Stimulated activated naive CD8-positive, alpha-beta T cell treated with anti-CD3 and anti-CD28 coated beads, Interleukin-15, Interleukin-2, amounts not matched to agents 100 ng/mL and 50 ng/mL, for 24 hours (primary cell): Measurements from ENCODE around the gene ARMC6.

ENCODE experiments used
- H3K27ac Mint-ChIP-seq: one replicate; pipeline ENCODE4 v1.8.0; 2021; ENCODE audit warnings: mild to moderate bottlenecking, mixed read lengths
- H3K27me3 Mint-ChIP-seq: one replicate; pipeline ENCODE4 v1.8.0; 2021; ENCODE audit warnings: mixed read lengths
- H3K36me3 Mint-ChIP-seq: one replicate; pipeline ENCODE4 v1.8.0; 2021; ENCODE audit warnings: low read depth, mixed read lengths
- H3K4me1 Mint-ChIP-seq: one replicate; pipeline ENCODE4 v1.8.0; 2021; ENCODE audit warnings: low read depth, mixed read lengths
- H3K4me3 Mint-ChIP-seq: one replicate; pipeline ENCODE4 v1.8.0; 2021; ENCODE audit warnings: mild to moderate bottlenecking, mixed read lengths
- H3K9me3 Mint-ChIP-seq: one replicate; pipeline ENCODE4 v1.8.0; 2021; ENCODE audit warnings: mixed read lengths

ARMC6 gene

GRCh38 chr19:19068659-19069654 lies 35.6 kb downstream of the ARMC6 start:
- Mint-ChIP-seq H3K4me3 (no peak overlapping the region), H3K4me1 (peaks cover 33% of the 10 kb centered on the region), H3K27ac (no peak overlapping the region), H3K9me3 (no peaks in the 10 kb centered on the region), H3K27me3 (no peaks in the 10 kb centered on the region), H3K36me3 (no peaks in the 10 kb centered on the region)

GRCh38 chr19:19071897-19072296 lies 38.5 kb downstream of the ARMC6 start:
- H3K27ac Mint-ChIP-seq, result no peak overlapping the region
- no peaks in the 10 kb centered on the region for H3K36me3 Mint-ChIP-seq
- peaks cover 18% of the 10 kb centered on the region for H3K4me1 Mint-ChIP-seq
- no peaks in the 10 kb centered on the region for H3K9me3 Mint-ChIP-seq
- no peaks in the 10 kb centered on the region for H3K27me3 Mint-ChIP-seq
- H3K4me3 Mint-ChIP-seq, result no peak overlapping the region

DNA sequence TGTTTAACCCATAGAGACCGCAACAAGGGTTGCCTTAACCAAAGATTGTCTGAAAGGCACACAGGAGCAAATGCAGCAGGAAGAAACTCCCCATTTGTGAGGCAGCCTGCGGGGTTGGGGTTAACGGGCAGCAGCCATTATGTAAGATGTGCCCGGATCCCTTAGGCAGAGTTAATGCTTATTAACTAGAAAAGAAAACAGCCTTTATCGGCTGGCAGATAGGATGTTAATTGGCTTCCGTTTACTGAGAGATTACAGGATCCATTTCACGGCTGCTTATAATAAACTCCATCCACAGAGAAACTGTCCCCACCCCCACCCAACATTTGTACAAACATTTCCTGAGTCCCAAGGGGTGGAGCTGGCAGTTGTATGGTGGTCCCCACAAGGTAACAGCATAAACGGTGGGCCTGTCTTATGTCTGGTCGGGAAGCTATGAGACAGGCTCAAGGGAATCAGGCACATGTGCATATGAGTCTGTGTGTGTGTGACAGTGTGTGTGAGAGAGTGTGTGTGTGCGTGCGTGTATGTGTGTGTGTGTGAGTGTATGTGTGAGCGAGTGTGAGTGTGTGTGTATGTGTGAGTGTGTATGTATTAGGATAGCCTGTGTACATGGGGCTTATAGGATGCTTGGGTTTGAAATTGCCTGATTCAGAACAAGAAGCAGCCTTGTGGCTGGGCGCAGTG lies 40.9 kb downstream of the ARMC6 start:
- Mint-ChIP-seq H3K4me1 (peaks cover 6% of the 10 kb centered on the region), H3K27me3 (no peaks in the 10 kb centered on the region), H3K36me3 (peaks cover 3% of the 10 kb centered on the region), H3K9me3 (no peaks in the 10 kb centered on the region), H3K4me3 (no peak overlapping the region), H3K27ac (no peak overlapping the region)

GRCh38 chr19:19075126-19075525 lies 41.7 kb downstream of the ARMC6 start:
- peaks cover 3% of the 10 kb centered on the region for H3K36me3 Mint-ChIP-seq
- no peaks in the 10 kb centered on the region for H3K27me3 Mint-ChIP-seq
- H3K27ac Mint-ChIP-seq, result no peak overlapping the region
- H3K4me3 Mint-ChIP-seq, result no peak overlapping the region
- H3K9me3 Mint-ChIP-seq, result no peaks in the 10 kb centered on the region
- peaks cover 3% of the 10 kb centered on the region for H3K4me1 Mint-ChIP-seq

DNA sequence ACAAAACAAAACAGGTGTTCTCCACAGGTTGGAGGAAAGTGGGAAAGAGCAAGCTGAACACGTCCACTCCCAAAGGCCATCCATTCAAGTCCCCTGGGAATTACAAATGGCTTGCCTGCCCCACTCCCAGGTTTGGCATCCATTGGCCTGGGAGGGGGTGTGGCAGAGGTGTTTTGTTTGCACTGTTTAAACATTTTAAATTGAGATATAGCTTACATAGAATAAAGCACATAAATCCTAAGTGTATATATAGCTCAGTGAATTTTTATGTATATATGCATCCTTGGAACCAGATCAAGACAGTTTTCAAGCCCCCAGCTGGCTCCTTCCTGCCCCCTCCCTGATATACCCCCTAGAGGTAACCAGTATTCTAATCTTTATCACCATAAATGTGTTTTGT lies 43.1 kb downstream of the ARMC6 start:
- Mint-ChIP-seq H3K4me3 (no peak overlapping the region), H3K4me1 (peaks cover 3% of the 10 kb centered on the region), H3K9me3 (no peaks in the 10 kb centered on the region)

DNA sequence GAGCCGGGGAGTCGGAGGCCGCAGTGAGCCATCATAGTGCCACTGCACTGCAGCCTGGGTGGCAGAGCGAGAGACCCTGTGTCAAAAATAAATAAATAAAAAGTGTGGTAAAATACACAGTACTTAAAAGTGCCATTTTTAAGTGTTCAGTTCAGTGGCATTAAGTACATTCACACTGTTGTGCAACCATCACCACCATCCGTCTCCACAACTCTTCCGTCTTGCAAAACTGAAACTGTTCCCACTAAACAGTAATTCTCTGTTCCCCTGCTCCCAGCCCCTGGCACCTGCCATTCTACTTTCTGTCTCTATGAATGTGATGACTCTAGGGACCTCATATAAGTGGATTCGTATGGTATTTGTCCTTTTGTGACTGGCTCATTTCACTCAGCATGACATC lies 43.7 kb downstream of the ARMC6 start:
- H3K4me1 Mint-ChIP-seq, result peaks cover 3% of the 10 kb centered on the region
- no peak overlapping the region for H3K27ac Mint-ChIP-seq
- peaks cover 3% of the 10 kb centered on the region for H3K36me3 Mint-ChIP-seq
- no peak overlapping the region for H3K4me3 Mint-ChIP-seq
- no peaks in the 10 kb centered on the region for H3K27me3 Mint-ChIP-seq
- no peaks in the 10 kb centered on the region for H3K9me3 Mint-ChIP-seq

More for the DNA sequence above, 43.1 kb downstream of the ARMC6 start:
- H3K27me3 Mint-ChIP-seq, result no peaks in the 10 kb centered on the region
- no peak overlapping the region for H3K27ac Mint-ChIP-seq
- peaks cover 3% of the 10 kb centered on the region for H3K36me3 Mint-ChIP-seq

DNA sequence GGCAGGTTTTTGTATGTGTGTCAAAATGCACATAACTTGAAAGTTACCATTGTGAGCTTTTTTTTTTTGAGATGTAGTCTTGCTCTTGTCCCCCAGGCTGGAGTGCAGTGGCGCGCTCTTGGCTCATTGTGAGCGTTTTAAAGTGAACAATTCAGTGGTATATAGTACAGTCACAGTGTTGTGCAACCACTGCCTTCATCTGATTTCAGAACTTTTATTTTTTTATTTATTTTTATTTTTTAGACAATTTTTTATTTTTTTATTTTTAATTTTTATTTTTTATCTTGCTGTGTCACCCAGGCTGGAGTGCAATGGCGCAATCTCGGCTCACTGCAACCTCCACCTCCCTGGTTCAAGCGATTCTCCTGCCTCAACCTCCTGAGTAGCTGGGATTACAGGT lies 45.4 kb downstream of the ARMC6 start:
- no peak overlapping the region for H3K27ac Mint-ChIP-seq
- peaks cover 3% of the 10 kb centered on the region for H3K4me1 Mint-ChIP-seq

DNA sequence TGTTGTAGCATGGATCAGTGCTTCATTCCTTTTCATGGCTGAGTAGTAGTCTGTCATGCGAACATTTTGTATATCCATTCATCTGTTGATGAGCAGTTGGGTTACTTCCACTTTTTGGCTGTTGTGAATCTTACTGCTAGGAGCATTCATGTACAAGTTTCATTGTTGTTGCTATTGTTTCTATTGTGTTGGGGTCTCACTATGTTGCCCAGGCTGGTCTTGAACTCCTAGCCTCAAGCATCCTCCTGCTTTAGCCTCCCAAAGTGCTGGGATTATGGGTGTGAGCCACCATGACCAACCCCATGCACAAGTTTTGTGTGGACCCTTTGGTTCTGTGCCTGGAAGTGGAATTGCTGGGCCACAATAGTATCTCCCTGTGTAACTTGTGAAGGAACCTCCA lies 46.2 kb downstream of the ARMC6 start:
- Mint-ChIP-seq H3K9me3 (no peaks in the 10 kb centered on the region), H3K4me1 (peaks cover 3% of the 10 kb centered on the region), H3K27ac (no peak overlapping the region), H3K4me3 (no peak overlapping the region), H3K27me3 (no peaks in the 10 kb centered on the region), H3K36me3 (peaks cover 3% of the 10 kb centered on the region)

More for the DNA sequence above, 45.4 kb downstream of the ARMC6 start:
- no peak overlapping the region for H3K4me3 Mint-ChIP-seq
- H3K27me3 Mint-ChIP-seq, result no peaks in the 10 kb centered on the region
- no peaks in the 10 kb centered on the region for H3K9me3 Mint-ChIP-seq
- peaks cover 3% of the 10 kb centered on the region for H3K36me3 Mint-ChIP-seq

DNA sequence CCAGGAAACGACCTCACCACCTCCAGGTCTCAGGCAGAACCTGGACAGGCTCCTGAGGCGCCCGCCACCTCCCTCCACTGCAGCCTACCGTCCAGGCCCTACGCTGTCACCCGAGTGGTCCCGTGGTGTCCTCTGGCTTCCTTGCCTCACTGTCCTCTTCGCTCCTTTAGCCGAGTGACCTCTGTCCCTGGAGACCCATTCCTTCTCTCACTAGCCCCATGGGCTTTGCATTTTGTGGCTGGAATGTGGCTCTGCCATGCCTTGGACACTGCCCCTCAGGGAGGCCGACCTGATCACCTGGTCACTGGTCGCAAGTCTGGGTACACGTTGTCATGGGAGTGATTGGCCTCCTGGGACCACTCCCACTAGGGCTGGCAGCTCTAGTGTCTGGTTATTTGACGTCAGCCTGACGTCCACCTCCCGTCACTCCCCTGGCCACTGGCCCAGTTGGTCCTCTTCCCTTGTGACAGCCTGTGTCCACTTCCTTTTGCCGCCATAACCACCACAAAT lies 48.3 kb downstream of the ARMC6 start:
- Mint-ChIP-seq H3K4me1 (peaks cover 3% of the 10 kb centered on the region), H3K27ac (no peak overlapping the region), H3K36me3 (peaks cover 3% of the 10 kb centered on the region), H3K4me3 (no peak overlapping the region), H3K27me3 (no peaks in the 10 kb centered on the region), H3K9me3 (no peaks in the 10 kb centered on the region)

DNA sequence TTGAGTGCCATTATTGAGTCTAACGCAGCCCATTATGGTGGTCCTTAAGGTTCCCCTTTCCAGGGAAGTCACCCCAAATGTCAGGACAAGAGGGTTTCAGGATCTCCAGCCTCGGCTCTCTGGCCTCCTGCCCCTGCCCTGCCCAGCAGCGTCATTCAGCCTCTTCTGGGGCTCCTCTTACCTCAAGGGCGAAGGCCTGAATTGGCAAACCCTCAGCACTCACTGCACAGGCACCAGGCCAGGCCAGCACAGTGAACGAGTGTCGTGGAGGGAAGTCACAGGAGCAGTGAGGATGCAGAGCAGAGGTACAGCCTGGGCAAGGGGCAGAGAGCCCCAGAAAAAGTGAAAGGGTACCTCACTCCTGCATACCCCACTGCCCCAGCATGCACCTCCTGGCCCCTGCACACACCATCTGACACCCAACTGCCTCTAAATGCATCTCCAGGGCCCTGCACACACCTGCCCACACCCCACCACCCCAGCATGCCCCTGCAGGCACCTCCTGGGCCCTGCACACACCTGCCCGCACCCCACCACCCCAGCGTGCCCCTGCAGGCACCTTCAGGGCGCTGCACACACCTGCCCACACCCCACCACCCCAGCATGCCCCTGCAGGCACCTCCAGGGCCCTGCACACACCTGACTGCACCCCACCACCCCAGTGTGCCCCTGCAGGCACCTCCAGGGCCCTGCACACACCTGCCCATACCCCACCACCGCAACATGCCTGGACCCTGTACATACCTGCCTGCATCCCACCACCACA lies 50.2 kb downstream of the ARMC6 start:
- no peak overlapping the region for H3K27ac Mint-ChIP-seq
- H3K9me3 Mint-ChIP-seq, result no peaks in the 10 kb centered on the region
- no peaks in the 10 kb centered on the region for H3K27me3 Mint-ChIP-seq
- no peaks in the 10 kb centered on the region for H3K36me3 Mint-ChIP-seq
- H3K4me1 Mint-ChIP-seq, result no peaks in the 10 kb centered on the region
- no peak overlapping the region for H3K4me3 Mint-ChIP-seq

DNA sequence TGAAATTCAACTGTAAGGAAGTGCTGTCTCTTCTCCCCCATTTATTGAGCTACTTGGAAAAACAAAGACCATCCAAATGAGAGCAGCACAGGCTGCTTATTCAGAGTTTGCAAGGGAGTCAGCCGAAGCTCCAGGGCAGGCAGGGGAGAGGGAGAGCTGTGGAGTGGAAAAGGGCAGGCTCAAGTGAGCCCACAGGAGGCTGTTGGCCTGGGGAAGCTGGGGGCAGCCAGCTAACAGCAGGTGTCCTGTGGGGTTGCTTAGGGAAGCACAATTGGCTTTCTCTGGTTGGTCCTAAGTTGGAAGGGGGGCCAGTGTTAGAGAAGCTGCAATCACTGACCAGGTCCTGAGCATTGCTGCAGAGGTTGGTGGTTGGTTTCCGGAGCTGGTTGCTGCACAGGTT lies 54.3 kb downstream of the ARMC6 start:
- Mint-ChIP-seq H3K27me3 (no peaks in the 10 kb centered on the region), H3K4me1 (no peaks in the 10 kb centered on the region), H3K4me3 (no peak overlapping the region), H3K9me3 (no peaks in the 10 kb centered on the region), H3K27ac (no peak overlapping the region), H3K36me3 (no peaks in the 10 kb centered on the region)

- Mint-ChIP-seq H3K36me3 (peaks cover 4% of the 10 kb centered on the region), H3K9me3 (no peaks in the 10 kb centered on the region), H3K27me3 (no peaks in the 10 kb centered on the region), H3K27ac (no peak overlapping the region), H3K4me1 (no peaks in the 10 kb centered on the region), H3K4me3 (no peak overlapping the region)
Measured at GRCh38 chr19:19094513-19094912, 61.1 kb downstream of the ARMC6 start.

DNA sequence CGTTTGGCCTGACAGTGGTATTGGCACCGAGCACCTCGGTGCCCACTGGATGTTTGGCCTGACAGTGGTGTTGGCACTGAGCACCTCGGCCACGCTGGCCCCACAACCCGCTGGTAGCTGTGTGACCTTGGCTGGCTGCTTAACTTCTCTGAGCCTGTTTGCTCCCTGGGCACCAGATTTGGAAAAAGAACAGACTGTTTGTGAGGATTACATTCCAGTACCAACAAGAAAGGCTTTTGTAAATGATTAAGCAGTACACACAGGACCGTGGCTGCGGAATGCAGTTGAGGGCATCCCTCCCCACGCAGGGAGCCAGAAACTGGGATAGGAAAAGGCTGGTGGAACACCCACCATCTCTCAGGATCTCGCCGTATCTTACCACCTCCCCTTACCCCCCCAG lies 62.3 kb downstream of the ARMC6 start:
- no peak overlapping the region for H3K4me3 Mint-ChIP-seq
- no peaks in the 10 kb centered on the region for H3K27me3 Mint-ChIP-seq
- peaks cover 4% of the 10 kb centered on the region for H3K36me3 Mint-ChIP-seq
- H3K9me3 Mint-ChIP-seq, result no peaks in the 10 kb centered on the region
- no peak overlapping the region for H3K27ac Mint-ChIP-seq
- no peaks in the 10 kb centered on the region for H3K4me1 Mint-ChIP-seq

DNA sequence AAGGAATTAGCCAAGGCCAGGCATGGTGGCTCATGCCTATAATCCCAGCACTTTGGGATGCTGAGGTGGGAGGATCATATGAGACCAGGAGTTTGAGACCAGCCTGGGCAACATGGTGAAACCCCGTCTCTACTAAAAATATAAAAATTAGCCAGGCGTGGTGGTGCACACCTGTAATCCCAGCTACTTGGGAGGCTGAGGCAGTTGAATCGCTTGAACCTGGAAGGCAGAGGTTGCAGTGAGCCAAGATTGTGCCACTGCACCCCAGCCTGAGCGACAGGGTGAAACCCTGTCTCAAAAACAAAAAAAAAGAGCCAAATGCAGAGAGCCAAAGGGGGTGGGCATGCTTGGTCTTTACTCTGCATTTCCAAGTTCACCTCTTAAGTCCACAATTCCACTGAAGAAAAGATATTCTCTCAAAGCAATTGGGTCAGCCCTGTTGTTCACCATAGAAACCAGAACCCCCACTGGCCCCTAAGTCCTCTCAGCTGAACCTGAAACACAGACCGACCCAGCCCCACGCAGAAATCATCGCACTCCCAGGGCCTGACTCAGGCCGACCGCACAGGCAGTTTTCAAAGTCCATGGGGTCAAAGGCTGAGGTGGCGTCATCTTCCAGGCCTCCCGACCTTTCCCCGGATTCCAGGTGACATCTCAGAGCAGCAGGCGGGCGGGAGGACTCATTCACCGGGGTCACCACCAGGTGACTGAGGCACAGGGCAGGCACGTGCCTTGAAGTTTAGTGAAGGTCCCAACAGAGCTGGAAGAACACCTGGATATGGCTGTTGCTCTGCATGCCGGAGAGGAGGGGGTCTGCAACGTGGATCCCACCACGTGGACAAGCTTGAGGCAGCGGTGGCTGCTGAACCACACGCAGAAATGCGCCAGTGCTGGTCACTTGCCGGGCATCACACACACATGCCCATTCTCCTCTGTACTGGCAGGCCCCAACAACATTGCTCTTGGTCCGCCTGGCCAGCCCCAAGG lies 63.5 kb downstream of the ARMC6 start:
- H3K27ac Mint-ChIP-seq, result no peak overlapping the region
- H3K27me3 Mint-ChIP-seq, result no peaks in the 10 kb centered on the region
- no peaks in the 10 kb centered on the region for H3K4me1 Mint-ChIP-seq
- no peaks in the 10 kb centered on the region for H3K9me3 Mint-ChIP-seq
- H3K36me3 Mint-ChIP-seq, result peaks cover 4% of the 10 kb centered on the region
- H3K4me3 Mint-ChIP-seq, result no peak overlapping the region
